NCI-H2196 (cell line): ENCODE results near the gene NCMAP.
A peak's percentile ranks its signal among the peaks of the same experiment; 100 is the strongest.

Experiments
- DNase-seq: peaks from one replicate; lab custom pipeline; 2025; ENCODE audit not compliant: unreplicated experiment; lab: John Stamatoyannopoulos, UW

Gene NCMAP

GRCh38 chr1:24621121-24621520, 65.2 kb downstream of the NCMAP start:
- DNase-seq = no peak

DNA sequence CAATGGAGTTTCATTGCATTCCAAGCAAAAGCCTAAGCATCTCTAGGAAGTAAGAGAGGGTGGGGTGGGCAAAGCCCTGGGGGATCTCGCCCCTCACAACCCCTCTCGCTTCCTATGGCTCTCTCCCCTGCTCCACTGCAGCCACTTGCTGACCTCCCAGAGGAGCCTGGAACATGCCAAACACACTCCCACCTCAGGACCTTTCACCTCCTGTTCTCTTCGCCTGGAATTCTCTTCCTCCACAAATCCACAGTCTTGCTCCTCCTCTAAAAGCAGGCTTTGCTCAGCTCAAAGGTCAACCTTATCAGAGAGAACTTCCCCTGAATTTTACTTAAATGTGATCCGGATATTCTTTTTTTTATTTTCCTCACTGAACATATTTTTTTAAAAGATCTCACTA, 66.3 kb downstream of the NCMAP start:
- DNase-seq = no peak

DNA sequence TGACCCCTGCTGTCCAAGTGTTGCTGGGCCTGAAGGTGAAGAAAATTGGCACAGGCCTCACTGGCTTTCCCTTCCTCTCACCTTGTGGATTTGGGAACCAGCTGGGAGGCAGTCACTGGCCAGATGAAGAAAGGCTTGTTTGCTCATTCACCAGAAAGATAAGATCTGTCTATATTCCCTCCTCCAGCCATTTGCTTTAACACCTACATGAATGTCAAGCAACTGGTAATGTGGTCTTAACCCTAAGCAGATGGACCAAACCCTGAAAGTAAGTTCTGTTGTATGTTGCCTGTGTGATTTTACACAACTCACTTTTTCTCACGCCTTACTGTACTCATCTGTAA, 76.9 kb downstream of the NCMAP start:
- DNase-seq = no peak

DNA sequence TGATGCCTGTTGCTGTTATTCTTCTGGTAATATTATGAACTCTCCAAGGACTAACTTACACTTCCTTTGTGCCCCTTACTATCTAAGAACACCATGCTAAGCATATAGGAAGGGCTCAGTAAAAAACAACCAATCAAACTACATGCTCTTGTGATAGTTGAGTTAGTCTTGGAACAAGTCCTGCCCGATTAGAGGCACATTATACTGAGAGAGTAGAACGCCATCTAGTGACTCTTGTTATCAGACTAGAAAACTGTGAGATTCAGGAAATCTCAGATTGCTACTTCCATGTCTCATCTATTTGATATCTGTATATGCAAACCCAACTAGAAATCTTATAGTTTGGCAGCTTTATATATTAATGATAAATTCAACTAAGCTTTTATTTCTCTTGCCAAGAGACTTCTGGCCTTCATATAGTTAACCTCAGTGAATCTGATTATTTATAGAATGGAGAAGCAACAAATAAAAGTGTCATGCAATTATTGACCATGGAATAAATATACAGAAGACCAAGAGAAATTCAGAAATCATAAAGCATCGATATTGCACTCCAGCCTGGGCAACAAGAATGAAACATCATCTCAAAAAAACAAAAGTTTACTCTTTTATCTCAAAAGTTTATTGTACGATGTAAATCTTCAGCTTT, 79.4 kb downstream of the NCMAP start:
- peak; percentile 78 for DNase-seq

GRCh38 chr1:24636661-24637357, 80.9 kb downstream of the NCMAP start:
- no peak for DNase-seq

DNA sequence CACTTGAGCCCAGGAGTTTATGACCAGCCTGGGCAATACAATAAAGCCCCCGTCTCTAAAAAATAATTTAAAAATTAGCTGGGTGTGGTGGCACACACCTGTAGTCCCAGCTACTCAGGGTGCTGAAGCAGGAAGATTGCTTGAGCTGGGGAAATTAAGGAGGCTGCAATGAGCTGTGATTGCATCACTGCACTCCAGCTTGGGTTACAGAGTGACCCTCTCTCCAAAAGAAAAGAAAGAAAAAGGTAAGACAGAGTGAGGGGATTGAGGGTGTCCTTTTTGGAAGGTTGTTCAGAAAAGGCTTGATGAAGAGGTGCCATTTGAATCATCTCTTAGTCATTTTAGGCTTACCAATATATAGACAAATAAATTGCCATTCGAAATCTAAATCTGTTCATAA, 83.2 kb downstream of the NCMAP start:
- no peak for DNase-seq

DNA sequence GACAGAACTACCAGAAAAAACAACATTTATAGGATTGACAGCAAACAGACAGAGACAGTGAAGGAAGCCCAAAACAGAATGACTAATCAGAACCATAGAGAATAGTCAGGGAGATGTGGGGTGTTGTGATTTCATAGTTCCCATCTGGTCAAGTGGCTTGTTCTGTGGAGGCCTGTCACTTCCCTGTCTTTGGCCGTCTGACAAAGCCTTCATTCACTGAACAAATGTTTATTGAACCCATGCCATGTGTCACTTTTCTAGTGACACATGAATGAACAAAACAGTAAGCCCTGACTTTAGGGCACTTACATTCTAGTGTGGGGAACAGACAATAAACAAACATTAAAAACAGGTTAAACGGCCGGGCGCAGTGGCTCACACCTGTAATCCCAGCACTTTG, 84.0 kb downstream of the NCMAP start:
- DNase-seq = no peak

GRCh38 chr1:24640288-24640687, 84.4 kb downstream of the NCMAP start:
- no peak for DNase-seq

DNA sequence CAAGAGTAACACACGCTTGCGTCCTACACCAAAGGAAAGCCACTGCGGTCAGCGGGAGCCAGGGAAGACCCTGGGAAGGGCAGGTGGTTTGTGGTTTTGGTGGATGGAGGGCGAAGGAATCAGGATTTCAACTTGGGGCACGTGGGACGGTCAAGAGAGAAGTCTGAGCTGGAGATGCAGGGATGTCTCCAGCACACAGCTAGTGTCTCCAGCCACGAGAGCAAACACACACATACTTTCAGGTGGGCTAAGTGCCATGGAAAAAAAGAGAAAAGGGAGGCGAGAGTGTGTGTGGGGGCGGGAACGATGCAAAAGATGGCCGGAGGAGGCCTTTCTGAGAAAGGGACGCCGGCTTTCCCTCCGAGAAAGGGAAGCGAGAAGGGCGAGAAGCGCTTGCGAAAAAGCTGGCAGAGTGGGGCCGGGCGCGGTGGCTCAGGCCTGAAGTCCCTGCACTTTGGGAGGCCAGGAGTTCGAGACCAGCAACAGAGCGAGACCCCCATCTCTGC, 85.8 kb downstream of the NCMAP start:
- DNase-seq = no peak

GRCh38 chr1:24642481-24643362, 86.8 kb downstream of the NCMAP start, which contains the start of gene SRRM1:
Gene SRRM1, plus strand, starts transcription at chr1:24643302. Its CDS starts 25 bp downstream, at chr1:24643327.
- DNase-seq = peak; percentile 99

GRCh38 chr1:24643363-24644099, 87.6 kb downstream of the NCMAP start:
- no peak for DNase-seq

GRCh38 chr1:24644100-24644384, 88.2 kb downstream of the NCMAP start:
- no peak for DNase-seq

DNA sequence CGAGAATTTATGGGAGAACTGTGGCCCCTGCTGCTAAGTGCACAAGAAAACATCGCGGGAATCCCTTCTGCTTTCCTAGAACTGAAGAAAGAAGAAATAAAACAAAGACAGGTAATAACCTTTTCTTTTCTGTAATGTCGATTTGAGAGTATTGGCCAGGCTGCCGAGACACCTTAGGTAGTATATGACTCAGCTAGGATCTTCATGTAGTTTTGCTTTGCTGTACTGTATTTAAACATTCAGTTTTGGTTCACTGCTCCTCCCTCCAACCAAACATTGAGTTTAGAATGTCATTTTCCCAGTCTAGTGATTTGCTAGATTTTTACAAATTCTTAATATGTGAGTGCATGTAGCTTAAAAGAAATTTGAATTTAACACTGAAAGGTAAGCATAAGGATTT, 93.0 kb downstream of the NCMAP start:
- no peak for DNase-seq

- DNase-seq = no peak
Measured at GRCh38 chr1:24652382-24652781, 96.5 kb downstream of the NCMAP start.

- DNase-seq = no peak
Measured at GRCh38 chr1:24654010-24654409, 98.1 kb downstream of the NCMAP start.

DNA sequence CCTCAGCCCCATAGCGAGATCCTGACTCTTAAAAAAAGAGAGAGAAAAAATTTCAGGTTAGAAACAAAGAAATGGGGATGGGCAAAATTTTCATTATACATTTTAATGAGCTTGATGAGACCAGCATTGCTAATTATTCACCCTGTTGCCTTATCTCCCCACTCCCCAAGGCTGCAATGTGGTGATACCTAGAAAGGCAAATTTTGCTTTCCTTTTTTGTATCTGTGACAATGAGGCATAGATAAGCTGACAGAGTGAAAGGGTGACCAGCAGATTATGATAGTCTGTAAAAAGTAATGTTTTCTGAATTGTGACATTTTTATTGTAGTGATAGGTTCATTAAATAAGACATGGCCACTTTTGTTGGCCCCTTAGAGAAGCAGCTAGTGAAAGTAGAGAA, 100.2 kb downstream of the NCMAP start:
- DNase-seq = no peak

- no peak for DNase-seq
Measured at GRCh38 chr1:24657781-24658180, 101.9 kb downstream of the NCMAP start.
